Inflammatory macrophage (primary cell): Measurements from ENCODE around the gene SH3RF1.
"Not testable (repeated sequence)": the region's sequence is repeated elsewhere in the genome, so short reads cannot be mapped to it uniquely, and the experiment has no call there.

ENCODE experiments used
- DNase-seq, 2 donors: peaks; one replicate each; pipeline ENCODE4 v3.0.0-alpha.2; 2020 to 2022
- total RNA-seq, 18 experiments: gene quantifications; one replicate each; lab custom pipeline; 2026; ENCODE audit warnings: mixed read lengths in 6 of 18, inconsistent platforms in 2 of 18; lab: John Stamatoyannopoulos, UW

Gene SH3RF1
- 2.5 to 17.4 (median 12.3) reads per million in 18 experiments for total RNA-seq

GRCh38 chr4:169270810-169271691 lies at the start of gene SH3RF1:
Gene SH3RF1, minus strand, starts transcription at chr4:169270956. Its CDS starts 1,744 bp downstream, at chr4:169269212.
- DNase-seq = peak; percentile 53 to 64

- no peak for DNase-seq
Measured at GRCh38 chr4:169315530-169316343, 45.0 kb upstream of the SH3RF1 start.

- DNase-seq = no peak
Measured at GRCh38 chr4:169314906-169315305, 44.1 kb upstream of the SH3RF1 start.

GRCh38 chr4:169313732-169314131 lies 43.0 kb upstream of the SH3RF1 start:
- no peak for DNase-seq

GRCh38 chr4:169312690-169313422 lies 42.1 kb upstream of the SH3RF1 start:
- no peak for DNase-seq

GRCh38 chr4:169311643-169312365 lies 41.0 kb upstream of the SH3RF1 start:
- peak; percentile 72 to 77 for DNase-seq

- DNase-seq = no peak
Measured at GRCh38 chr4:169309326-169309967, 38.7 kb upstream of the SH3RF1 start.

- no peak for DNase-seq
Measured at GRCh38 chr4:169307576-169307975, 36.8 kb upstream of the SH3RF1 start.

- no peak for DNase-seq
Measured at GRCh38 chr4:169305651-169306050, 34.9 kb upstream of the SH3RF1 start.

- no peak for DNase-seq
Measured at GRCh38 chr4:169305173-169305572, 34.4 kb upstream of the SH3RF1 start.

- DNase-seq = peak; percentile 52 to 66
Measured at GRCh38 chr4:169295822-169296221, 25.1 kb upstream of the SH3RF1 start.

- DNase-seq = peak; percentile 88 to 89
Measured at GRCh38 chr4:169293343-169294176, 22.8 kb upstream of the SH3RF1 start.

GRCh38 chr4:169287983-169288382 lies 17.2 kb upstream of the SH3RF1 start:
- DNase-seq = not testable (repeated sequence)

- DNase-seq = peak; percentile 50 to 70
Measured at GRCh38 chr4:169286562-169287301, 16.0 kb upstream of the SH3RF1 start.

GRCh38 chr4:169283114-169283509 lies 12.4 kb upstream of the SH3RF1 start:
- DNase-seq = no peak

GRCh38 chr4:169282429-169283113 lies 11.8 kb upstream of the SH3RF1 start:
- DNase-seq = no peak

- no peak for DNase-seq
Measured at GRCh38 chr4:169279108-169279507, 8.4 kb upstream of the SH3RF1 start.

- DNase-seq = no peak
Measured at GRCh38 chr4:169278624-169279023, 7.9 kb upstream of the SH3RF1 start.

- not testable (repeated sequence) for DNase-seq
Measured at GRCh38 chr4:169277838-169278237, 7.1 kb upstream of the SH3RF1 start.
